SIG-M5 (cell line): ENCODE results near the gene CDH12.

Source experiments
- DNase-seq: peaks from one replicate; lab custom pipeline; 2025; lab: John Stamatoyannopoulos, UW

CDH12 gene

DNA sequence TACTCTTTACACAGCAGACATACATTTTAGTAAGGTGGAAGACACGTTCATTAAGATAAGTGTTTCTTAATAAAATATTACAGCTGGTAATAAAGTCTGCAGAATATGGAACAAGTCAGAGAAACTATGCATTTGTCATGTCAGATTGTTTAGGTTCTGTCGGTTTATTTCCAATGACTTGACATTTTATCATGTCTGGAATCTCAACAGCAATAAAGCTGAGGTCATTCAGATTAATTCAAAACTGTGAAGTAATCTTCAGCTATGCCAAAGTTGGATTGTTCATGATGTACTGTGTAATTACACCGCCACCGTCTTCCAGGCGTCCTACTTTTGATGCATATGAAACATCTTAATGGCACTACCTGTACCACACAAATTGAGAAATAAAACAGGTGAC, 1032.6 kb downstream of the CDH12 start:
- DNase-seq = no peak

DNA sequence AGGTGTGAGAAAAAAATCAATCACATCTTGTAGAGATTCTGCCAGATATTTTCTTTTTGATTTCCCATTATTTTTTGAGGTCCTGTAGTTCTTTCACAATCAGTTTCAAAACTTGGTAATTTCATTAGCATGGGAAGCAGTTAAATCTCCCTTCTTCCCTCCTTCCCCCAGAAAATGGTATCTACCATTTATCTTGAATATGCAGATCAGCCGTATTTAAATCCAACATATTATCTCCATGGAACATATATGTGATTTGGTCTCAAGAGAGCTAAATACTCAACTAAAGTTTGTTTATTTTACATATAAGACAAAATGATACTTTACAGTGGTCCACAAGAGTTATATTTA, 1034.8 kb downstream of the CDH12 start:
- DNase-seq = no peak

DNA sequence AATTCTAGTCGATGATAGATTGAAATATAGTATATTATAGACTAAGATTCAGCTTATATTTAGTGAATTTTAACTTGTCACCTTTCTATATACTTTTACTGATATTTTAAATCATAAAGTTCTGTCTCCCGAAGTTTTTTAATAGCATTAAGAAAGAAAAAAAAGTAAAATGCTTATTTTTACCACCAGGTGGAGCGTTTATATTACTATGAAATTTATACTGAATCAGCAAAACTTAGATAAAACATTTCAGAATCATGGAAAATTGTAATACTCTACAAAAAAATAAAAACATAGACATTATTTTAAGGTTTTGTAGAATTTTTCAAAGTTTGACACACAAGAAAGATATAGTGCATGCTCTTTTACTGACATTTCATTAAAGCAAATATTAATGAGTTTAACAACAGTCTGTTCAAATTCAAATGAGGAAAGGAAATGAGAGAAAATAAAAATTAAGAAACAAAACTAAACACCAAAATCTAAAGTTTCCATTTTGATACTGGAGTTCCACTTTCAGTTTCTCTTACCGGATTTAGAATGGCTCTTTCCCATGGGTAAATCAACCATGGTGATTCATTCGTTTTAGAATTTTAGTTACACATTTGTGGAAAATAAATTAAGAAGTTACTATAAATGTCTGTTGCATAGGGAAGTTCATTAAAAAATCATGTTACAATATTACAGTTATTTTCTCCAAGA, 1035.3 kb downstream of the CDH12 start:
- DNase-seq = no peak

DNA sequence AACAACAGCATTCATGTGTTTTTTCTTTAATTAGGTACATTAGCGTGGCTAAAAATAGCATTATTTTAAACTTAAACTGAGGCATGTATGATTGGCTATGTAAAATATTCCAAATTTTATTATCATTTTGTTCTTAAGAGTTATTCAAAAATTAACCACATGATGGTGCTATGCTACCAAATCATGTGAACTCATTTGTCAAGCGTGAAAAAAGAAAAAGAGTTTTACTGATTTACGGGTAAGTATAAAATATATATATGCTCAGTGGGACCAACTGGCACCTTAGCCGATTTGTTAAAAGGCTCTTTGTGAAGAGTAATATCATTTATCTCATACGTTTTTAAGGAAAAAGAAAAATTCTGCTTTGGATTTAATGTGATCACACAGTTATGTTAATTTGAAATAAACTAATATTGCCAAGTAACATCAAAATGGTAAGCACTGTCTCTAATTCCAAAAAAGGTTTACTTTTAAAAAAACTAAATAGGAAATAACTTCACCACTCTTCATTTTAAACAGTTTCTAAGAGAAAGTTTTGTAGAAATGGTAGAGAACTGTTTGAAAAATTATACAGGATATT, 1042.3 kb downstream of the CDH12 start:
- no peak for DNase-seq

DNA sequence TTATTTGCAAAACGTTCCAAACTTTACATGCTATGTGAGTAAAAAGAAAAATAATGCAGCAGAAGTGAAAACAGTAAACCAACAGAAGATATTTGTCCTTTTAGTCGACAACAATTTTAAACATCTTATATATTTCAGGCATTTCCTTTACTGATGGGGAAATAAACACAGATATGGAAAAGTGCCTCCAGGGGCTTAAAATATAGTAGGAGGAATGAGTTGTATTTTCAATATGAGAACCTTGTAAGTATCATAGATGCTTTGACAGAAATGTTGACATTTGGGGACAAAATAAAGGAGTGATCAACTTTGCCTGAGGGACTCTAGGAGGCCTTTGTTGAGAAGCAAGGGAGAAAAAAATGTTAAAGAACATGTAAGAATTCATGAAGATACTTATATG, 1043.5 kb downstream of the CDH12 start:
- DNase-seq = no peak

DNA sequence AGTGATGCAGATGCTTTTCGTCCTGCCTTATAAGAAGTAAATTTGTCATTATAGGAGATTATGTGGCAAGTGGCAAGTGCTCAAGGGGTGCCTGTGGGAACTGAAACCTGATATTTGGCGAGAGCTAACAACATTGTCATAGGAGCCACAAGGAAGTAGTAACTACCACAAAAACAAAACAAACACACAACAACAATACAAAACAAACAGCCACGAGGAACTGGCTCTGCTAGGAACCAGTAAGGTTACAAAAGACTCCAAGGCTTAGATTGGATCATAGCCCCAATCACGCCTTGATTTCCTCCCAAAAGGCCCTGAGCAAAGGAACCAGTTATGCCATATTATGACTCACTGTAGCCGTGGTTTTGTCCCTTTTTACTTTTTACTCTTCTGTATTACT, 1045.2 kb downstream of the CDH12 start:
- DNase-seq = peak; percentile 12

DNA sequence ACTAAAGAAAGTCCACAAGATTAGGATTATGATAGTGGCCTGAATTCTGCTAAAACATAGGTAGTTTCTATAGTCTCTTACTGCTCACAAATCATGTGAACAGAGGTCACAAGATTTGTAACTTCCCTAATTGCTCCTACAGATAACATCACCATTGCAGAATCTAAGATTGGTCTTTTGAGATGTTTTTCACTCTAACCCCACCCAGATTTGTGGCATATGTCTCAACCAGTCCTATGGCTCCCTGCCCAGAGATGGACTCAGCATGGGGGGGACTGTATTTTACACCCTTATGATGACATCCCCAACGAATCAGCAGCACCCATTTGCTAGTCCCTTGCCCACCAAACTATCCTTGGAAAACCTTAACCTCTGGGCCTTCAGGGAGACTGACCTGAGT, 1046.2 kb downstream of the CDH12 start:
- no peak for DNase-seq

DNA sequence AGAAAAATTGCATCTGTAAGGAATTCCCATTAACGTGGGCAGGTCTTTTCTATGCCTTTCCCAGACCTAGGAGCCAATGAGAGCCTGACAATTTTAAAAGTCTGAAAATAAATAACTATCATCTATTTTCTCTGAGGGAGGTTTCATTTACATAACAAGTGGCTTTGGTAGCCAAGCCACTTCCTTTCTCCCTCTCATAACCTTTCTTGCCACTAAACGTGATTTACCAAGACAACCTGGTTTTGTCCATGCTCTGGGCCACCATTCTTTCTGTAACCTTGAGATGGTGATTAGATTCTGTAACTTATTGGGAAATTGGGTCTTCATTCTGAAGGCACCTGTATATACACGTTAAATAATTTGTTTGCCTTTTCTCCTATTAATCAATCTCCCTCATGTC, 1046.9 kb downstream of the CDH12 start:
- no peak for DNase-seq

DNA sequence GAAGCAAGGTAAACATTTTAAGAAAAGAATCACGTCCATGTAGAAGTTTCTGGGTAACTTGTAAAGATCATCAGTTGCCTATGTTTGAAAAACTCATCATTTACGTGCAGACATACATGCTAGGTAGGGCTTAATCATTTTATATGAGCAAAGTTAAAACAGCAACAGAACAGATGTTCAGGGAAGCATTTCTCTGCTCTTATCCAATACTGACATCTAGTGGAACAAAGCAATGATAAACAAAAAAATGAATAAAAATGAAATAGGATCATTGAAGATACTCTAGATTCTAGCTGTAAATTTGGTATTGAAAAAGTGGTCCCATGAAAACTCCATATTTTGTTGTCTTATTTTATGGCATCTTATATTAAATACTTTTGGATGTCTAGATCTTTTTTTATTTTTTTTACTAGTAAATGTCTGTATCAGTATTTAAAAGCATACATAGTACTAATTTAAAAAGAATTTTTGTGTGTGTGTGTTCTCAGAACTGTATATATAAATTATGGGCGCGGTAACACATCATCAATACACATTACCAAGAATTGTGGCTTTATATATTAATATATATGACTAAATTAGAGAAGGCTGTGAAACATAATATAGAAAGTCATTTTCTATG, 1050.2 kb downstream of the CDH12 start:
- no peak for DNase-seq

DNA sequence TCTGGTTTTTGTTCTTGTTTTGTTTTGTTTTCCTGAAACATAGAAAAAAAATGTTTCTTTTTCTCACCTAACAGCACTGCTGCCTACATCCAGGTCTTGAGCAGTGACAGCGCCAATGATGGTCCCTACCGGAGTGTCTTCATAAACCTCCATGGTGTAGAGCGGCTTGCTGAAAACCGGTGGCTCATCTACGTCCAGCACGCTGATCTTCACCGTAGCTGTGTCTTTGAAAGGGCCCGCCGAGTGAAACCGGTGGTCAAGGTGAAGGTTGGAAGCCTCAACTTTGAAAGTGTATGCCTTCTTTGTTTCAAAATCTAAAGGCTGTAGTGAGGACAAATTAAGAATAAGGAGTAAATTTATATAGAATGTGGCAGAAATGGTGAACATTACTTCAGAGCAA, 1051.0 kb downstream of the CDH12 start:
- no peak for DNase-seq

DNA sequence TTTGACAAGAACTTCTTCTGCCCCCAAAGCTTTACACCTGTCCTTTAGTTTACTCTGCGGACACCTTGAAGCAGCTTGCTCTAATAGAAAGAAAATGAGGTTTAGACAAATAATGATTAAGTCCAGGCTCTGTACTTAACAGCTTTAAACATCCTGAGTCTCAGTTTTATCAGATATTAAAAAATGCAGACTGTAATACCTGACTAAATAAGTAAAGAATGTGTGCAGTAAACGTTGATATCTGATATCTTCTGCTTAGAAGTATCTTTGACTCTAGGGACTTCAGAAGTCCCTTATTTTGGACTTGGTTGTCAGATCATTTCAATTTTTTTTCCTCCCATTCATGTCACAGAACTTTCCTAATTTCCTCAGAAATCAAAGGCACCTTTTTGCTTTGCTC, 1060.4 kb downstream of the CDH12 start:
- DNase-seq = no peak

DNA sequence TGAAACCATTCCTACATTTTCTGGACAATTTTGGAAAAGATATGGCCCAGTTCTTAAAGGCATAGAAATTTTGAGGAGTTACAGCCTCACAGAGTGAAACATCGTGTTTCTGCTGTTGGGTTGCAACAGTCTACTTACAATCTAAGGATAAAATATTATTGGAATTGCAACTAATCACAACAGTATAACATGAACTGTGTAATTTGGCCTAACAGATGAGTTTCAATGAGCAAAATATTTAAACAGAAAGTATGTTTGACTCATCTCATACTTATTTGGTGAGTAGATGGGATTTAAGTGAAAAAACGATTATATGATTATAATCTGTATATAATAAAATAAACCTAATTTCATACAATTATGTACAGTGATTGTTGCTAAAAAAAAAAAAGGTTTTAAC, 1061.8 kb downstream of the CDH12 start:
- DNase-seq = no peak

DNA sequence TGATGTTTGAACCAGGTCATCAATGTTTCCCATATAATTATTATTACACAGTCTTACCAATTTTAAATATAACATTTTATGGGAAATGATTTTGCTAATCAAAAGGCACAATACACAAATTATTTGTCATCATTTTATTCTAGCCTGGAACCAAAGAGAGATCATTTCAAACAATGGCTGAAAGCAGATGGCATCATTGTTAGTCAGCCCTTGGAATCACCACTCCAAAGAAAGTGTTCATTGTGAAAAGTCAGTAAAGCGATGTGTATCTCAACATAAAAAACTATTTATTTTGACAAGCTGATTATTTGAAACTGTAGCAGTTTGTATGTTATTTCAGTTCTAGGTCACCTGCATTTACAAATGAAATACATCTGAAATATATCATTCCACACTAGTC, 1068.7 kb downstream of the CDH12 start:
- DNase-seq = no peak

DNA sequence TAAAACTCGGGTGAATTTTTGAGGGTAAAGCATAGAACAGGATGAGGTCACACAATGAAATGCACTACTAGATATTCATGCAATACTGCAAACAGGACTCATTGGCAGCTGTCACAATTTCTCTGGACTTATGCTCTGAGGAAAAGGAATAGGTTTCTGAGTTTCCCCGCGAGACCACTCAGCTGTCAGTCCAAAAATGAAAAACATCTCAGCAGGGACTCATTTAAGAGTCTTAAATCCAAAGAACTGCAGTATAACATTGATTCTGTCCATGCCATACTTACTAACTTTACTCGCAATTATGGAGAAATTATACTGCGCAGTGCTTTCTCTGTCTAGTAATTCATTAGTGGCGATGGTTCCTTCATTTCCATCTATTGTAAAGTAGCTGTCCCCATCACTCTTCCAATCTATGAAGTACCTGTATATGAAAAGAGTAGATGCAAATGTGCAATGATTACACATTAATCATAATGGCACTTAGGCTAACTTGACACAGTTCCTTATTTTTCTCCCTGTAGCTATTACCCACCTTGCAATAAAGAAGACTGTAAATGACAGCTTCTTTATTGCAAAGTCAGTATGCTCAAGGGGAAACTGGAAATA, 1070.0 kb downstream of the CDH12 start:
- no peak for DNase-seq

DNA sequence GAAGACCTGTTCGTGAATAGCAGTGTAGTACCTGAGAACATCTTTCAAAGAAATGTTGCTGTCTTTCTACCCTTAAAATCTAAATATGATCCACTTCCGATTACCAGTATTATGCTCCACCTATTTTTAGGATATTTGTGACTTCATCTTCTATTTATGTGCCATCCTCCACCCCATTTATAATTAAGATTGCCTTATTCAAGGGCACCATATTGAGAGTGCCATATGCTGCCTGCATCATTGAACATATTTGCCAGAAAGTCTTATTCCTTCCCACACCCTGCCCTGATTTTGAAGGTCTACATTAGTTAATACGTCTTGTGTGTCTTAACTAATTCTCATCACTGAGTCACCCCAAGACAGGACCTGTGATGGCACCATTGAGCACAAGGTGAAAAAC, 1076.7 kb downstream of the CDH12 start:
- DNase-seq = no peak

DNA sequence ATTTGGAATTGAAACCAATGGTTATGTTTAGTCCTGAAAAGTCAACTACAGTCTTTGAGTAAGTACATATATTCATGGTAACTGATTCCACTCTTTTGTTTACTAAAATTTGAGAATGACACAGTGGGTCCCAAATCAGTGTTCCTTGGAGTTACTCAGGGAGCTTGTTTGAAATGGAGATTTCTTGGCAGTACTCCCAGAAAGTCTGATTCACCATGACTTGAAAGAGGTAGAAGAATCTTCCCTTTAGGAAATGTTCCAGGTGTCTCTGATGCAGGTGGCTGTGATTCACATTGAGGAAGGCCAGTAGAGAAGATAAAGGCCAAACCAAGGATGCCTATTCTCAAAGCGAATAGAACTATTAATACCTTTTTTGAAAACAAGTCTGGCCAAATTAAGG, 1078.3 kb downstream of the CDH12 start:
- DNase-seq = no peak

DNA sequence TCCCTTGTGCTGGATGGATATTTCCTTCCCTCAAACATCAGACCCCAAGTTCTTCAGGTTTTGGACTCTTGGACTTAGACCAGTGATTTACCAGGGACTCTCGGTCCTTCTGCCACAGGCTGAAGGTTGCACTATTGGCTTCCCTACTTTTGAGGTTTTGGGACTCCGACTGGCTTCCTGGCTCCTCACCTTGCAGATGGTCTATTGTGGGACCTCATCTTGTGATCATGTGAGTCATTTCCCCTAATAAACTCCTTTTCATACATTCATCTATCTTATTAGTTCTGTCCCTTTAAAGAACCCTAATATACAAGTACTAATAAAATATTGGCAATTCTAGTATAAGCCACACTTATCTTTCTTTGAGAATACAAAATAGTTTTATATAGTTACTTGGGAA, 1078.9 kb downstream of the CDH12 start:
- no peak for DNase-seq

DNA sequence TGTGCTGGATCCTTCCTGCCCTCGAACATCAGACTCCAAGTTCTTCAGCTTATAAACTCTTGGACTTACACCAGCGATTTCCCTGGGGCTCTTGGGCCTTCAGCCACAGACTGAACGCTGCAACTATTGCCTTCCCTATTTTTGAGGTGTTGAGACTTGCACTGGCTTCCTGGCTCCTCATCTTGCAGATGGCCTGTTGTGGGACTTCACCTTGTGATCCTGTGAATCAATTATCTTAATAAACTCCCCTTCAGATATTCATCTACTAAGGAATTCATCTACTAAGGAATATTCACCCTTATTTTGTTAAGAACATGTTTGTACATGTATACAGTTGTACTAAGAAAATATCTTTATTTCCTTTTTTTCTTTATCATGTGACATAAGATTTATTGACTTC, 1079.7 kb downstream of the CDH12 start:
- no peak for DNase-seq

DNA sequence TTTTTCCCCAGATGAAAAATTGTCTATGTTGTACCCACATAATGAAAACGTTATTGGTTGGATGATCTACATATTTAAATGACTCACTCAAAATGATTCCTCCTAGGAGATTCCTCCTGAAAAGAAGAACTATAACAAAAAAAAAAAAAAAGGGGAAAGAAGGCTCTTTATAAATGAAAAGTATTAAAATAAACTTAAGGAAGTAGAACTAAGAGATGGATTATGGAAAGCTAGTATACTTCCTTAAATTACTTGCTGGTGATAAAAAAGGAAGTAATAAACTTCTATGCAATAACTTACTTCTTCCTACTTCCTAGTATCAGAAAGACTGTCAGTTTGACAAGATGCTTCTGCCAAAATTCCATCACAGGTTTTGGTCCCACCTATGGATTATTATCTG, 1087.7 kb downstream of the CDH12 start:
- peak; percentile 56 for DNase-seq

DNA sequence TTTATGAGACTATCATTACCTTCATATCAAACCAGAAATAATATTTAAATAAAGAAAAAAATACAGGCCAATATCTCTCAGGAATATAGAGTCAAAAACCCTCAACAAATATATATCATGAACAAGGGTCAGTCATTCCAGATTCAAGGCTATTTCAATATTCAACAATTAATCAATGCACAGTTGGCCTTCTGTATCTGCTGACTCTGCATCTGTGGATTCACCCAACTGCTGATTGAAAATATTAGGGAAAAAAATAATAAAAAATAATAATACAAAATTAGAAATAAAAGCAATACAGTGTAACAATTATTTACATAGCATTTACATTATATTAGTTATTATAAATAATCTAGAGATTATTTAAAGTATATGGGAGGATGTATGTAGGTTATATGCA, 1114.0 kb downstream of the CDH12 start:
- DNase-seq = no peak

DNA sequence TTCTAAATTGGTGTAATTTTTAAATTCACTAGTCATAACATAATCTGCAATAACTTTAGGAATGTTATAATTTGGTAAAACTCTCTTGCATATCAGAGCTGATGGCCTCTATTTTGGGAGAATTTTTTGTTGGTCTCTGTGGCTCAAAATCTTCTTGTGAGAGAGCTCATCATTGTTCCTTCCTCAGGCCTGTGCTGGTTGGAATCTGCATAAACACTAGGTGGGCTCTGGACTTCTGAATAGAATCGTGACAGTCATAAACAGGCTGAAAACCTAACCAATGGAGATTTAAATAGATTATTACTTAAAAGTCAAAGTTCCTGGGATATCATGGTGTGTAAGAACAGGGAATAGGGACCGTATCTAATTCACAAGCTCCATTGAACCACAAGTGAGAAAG, 1129.6 kb downstream of the CDH12 start:
- no peak for DNase-seq

DNA sequence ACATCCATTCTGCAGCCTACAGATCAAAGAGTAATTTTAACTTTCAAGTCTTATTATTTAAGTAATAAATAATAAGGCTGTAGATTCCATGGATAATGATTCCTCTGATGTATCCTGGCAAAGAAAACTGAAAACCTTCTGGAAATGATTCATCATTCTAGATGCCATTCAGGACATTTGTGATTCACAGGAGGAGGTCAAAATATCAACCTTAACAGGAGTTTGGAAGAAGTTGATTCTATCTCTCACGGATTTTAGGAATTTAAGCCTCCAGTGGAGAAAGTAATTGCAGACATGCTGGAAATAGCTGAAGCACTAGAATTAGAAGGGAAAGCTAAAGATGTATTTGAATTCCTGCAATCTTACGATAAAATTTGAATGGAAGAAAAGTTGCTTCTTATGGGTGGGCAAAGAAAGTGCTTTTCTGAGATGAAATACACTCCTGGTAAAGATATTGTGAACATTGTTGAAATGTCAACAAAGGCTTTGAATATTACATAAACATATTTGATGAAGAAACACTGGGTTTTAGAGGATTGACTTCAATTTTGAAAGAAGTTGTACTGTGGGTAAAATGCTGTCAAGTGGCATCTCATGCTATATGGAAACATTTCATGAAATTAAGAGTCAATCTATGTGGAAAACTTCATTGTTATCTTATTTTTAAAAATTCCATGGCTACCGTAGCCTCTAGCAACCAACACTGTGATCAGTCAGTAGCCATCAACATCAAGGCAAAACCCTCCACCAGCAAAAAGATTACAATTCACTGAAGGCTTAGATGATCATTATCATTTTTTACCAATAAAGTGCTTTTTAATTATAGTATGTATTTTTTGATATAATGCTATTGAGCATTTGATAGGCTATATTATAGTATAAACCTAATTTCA, 1141.0 kb downstream of the CDH12 start:
- no peak for DNase-seq

DNA sequence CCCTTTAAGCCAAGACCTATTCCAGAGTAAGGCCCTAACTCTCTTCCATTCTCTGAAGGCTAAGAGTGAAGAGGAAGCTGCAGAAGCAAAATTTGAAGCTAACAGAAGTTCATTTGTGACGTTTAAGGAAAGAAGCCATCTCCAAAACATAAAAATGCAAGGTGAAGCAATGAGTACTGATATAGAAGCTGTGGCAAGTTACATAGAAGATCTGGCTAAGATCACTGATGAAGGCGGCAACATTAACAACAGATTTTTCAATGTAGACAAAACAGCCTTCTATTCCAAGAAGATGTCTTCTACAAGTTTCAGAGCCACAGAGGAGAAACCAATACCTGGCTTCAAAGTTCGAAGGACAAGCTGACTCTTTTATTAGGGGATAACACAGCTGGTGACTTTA, 1143.4 kb downstream of the CDH12 start:
- no peak for DNase-seq
